Muscle of leg (tissue), 9 donors: ENCODE measurements around the gene GCSH. TPM values are rescaled to one million over a fixed set of nuclear protein-coding genes. Genes with fewer than 3 reads are reported as not detected.

ENCODE experiments used
- polyA plus RNA-seq, 8 donors: library from polyadenylated mRNA; unstranded; fragments of 120-200 nt; gene quantifications; one replicate each; pipeline versions ENCODE4 v1.2.1 to v1.2.3, GENCODE V29; 2013; ENCODE audit warnings: inconsistent platforms in 1 of 8, low replicate concordance in 1 of 8; ENCODE audit not compliant: insufficient read length in 8 of 8, insufficient read depth in 1 of 8
- total RNA-seq: library from RNA; stranded (reverse); fragments of 120-200 nt; gene quantifications from one replicate; pipeline ENCODE4 v1.2.4, GENCODE V29; 2013

Gene GCSH
- total and polyA plus RNA-seq, 9 donors = 29.8 to 65.9 (median 56.1) TPM

Other genes with a start within 250 kb of the GCSH start
- 32.4 TPM for gene CMC2, start 89.5 kb downstream of the GCSH start, total RNA-seq
- gene CMC2, start 89.5 kb downstream of the GCSH start, polyA plus RNA-seq = 10 to 100 TPM; 37.8 to 49.4 (median 43.7) TPM
- 13.7 TPM for gene CENPN, start 89.2 kb downstream of the GCSH start, total RNA-seq
- 10 to 100 TPM; 13.2 to 20.7 (median 16.6) TPM for gene CENPN, start 89.2 kb downstream of the GCSH start, polyA plus RNA-seq
- 30.8 TPM for gene ATMIN, start 60.6 kb downstream of the GCSH start, total RNA-seq
- 10 to 100 TPM; 21.1 to 31.8 (median 29.0) TPM for gene ATMIN, start 60.6 kb downstream of the GCSH start, polyA plus RNA-seq
- 0.27 TPM for gene C16orf46, start 19.2 kb downstream of the GCSH start, total RNA-seq
- under 1 TPM; 0.19 to 0.76 (median 0.36) TPM for gene C16orf46, start 19.2 kb downstream of the GCSH start, polyA plus RNA-seq
- gene BCO1, start 142.3 kb upstream of the GCSH start, total RNA-seq = not detected
- gene BCO1, start 142.3 kb upstream of the GCSH start, polyA plus RNA-seq = under 1 TPM in 3 of 8 donors, not detected in 5; 0.04 to 0.39 (median 0.08) TPM
- gene GAN, start 218.6 kb upstream of the GCSH start, total RNA-seq = 7.2 TPM
- gene GAN, start 218.6 kb upstream of the GCSH start, polyA plus RNA-seq = 1 to 10 TPM; 1.8 to 3.5 (median 2.3) TPM